Cardiac muscle cell (in vitro differentiated cells and primary cell): ENCODE results near the gene TJP2. TPM values are rescaled to one million over a fixed set of nuclear protein-coding genes. Genes with fewer than 3 reads are reported as not detected.

Experiments used
- DNase-seq, 2 donors: peaks; one replicate each; pipeline versions ENCODE4 v3.0.0 to v3.0.0-alpha.2; 2010 to 2017; ENCODE audit warnings: low read depth in 1 of 2, low spot score in 1 of 2
- H3K27ac ChIP-seq: fragments of 200-600 bp; sonication (generic); 2 replicates; pipeline ENCODE4 v1.5.1; 2016
- H3K27me3 ChIP-seq: fragments of 200-600 bp; sonication (generic); 2 replicates; pipeline ENCODE4 v1.6.0; 2016; ENCODE audit warnings: control low read depth
- H3K36me3 ChIP-seq: fragments of 200-600 bp; sonication (generic); 2 replicates; pipeline ENCODE4 v1.5.1; 2016; ENCODE audit warnings: control low read depth
- H3K4me1 ChIP-seq: fragments of 200-600 bp; sonication (generic); 2 replicates; pipeline ENCODE4 v1.8.1; 2017; ENCODE audit warnings: low read depth, mild to moderate bottlenecking, mixed run types
- H3K4me3 ChIP-seq: fragments of 200-600 bp; sonication (generic); 2 replicates; pipeline ENCODE4 v1.5.1; 2016; ENCODE audit warnings: mild to moderate bottlenecking
- H3K9me3 ChIP-seq: fragments of 200-600 bp; sonication (generic); 2 replicates; pipeline ENCODE4 v1.5.1; 2017; ENCODE audit warnings: low read depth, mild to moderate bottlenecking, control low read depth
- polyA plus RNA-seq: library from polyadenylated mRNA; unstranded; fragments of >200 nt; fragmentation: Nextera tagmentation; extraction: Ambion mirVana; gene quantifications from 2 replicates; pipeline ENCODE4 v1.2.1, GENCODE V29; 2016
- total RNA-seq: library from RNA; depleted of rRNA; stranded (reverse); fragments of >200 nt; gene quantifications from 2 replicates; pipeline ENCODE4 v1.2.3, GENCODE V29; 2016
- TF ChIP-seq, protein P1 (sequence below): IDR thresholded peaks from 2 replicates; pipeline ENCODE4 v1.5.1; 2012; ENCODE audit warnings: low read depth, mild to moderate bottlenecking, low read length

TJP2 gene
- total and polyA plus RNA-seq, 2 experiments from 2014 or later = 69.3 to 102 TPM

DNA sequence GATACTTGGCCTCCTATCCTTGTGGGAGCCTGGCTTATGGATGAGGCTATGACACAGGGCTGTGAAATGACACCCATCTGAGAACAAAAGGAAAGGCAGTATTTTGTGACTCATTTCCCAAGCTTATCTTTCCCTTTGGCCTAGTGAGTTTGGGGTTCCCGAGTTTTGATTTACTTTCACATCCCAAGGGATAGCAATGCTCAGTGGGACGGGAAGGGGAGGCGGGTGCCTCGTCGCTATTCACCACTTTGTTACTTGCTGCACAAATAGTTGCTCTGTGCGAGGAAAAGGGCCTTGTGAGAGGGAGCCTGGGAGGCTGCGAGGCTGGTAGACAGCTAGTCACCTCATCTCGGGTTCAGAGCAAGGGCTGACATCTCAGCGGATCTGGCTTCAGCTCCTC is 91.8 kb downstream of the TJP2 start:
- Histone ChIP-seq H3K4me3 (no peak overlapping the region), H3K27me3 (no peaks in the 10 kb centered on the region), H3K27ac (peak overlapping the region; percentile 41), H3K36me3 (no peaks in the 10 kb centered on the region), H3K9me3 (no peaks in the 10 kb centered on the region), H3K4me1 (peaks cover 15% of the 10 kb centered on the region)
- DNase-seq = peak in 1 of 2 donors; percentile 49
- TF ChIP-seq, protein P1, sequence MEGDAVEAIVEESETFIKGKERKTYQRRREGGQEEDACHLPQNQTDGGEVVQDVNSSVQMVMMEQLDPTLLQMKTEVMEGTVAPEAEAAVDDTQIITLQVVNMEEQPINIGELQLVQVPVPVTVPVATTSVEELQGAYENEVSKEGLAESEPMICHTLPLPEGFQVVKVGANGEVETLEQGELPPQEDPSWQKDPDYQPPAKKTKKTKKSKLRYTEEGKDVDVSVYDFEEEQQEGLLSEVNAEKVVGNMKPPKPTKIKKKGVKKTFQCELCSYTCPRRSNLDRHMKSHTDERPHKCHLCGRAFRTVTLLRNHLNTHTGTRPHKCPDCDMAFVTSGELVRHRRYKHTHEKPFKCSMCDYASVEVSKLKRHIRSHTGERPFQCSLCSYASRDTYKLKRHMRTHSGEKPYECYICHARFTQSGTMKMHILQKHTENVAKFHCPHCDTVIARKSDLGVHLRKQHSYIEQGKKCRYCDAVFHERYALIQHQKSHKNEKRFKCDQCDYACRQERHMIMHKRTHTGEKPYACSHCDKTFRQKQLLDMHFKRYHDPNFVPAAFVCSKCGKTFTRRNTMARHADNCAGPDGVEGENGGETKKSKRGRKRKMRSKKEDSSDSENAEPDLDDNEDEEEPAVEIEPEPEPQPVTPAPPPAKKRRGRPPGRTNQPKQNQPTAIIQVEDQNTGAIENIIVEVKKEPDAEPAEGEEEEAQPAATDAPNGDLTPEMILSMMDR = no peak

DNA sequence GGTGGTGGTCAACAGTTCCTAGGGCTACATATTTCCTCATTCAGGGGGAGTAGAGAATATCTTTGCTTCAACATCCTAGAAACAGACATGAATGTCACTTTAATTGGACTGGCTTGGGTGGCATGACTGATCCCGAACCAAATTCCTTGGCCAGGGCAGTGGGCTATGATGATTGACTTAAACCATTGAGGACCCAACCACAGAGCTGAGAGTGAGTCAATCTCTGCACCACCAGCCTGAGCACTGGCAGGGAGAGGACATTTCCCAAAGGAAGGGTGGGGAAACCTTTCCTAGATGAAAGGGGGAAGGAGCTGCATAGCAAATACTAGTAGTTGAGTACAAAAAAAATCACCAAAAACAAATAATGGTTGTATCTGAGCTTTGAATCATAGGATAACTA is 98.1 kb downstream of the TJP2 start:
- Histone ChIP-seq H3K4me1 (peaks cover 36% of the 10 kb centered on the region), H3K27me3 (no peaks in the 10 kb centered on the region), H3K27ac (peak overlapping the region; percentile 97), H3K9me3 (no peaks in the 10 kb centered on the region), H3K36me3 (no peaks in the 10 kb centered on the region), H3K4me3 (no peak overlapping the region)
- DNase-seq = no peak
- TF ChIP-seq, protein P1 = no peak

DNA sequence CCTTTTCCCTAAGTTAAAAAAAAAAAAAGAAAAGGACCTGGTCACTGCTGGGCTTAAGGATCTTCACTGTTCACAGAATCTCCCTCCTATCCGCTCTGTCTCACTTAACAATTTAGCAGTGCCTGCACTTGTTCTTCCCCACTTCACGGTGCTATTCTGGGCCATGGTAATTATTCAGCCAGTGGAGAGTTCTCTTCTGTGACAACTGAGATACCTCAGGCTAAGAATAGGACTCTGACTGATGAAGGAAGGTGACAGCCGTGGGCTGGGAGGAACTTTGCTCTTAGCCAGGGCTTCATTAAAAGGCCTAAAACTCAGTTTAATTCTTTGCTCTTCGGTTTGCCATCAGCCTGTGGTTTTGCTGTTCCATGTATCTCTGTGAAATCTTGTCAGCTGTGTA is 99.1 kb downstream of the TJP2 start:
- no peaks in the 10 kb centered on the region for H3K27me3 ChIP-seq
- no peaks in the 10 kb centered on the region for H3K36me3 ChIP-seq
- H3K4me3 ChIP-seq = no peak overlapping the region
- TF ChIP-seq, protein P1 = no peak
- DNase-seq = peak in 1 of 2 donors; percentile 91
- H3K4me1 ChIP-seq = peaks cover 36% of the 10 kb centered on the region
- no peaks in the 10 kb centered on the region for H3K9me3 ChIP-seq
- H3K27ac ChIP-seq = peak overlapping the region; percentile 97

DNA sequence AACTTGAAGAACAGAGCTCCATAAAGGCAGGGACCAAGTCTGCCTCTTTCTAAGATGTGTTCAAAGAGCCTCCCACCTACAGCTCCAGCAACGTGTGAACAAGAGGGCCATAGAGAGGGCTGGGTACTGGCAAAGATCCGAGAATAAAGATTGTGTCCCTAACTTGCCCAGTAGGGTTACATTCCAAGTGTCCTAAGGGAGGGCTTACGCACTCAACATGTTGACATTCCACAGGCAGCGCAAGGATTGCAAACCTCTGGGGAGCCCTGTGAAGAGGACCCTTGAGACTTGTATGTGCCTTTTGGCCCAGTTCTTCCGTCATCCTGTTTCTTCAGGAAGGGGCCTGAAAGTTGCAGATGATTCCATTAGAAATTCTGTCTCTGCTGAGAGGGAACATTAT is 102.7 kb downstream of the TJP2 start:
- H3K36me3 ChIP-seq = no peaks in the 10 kb centered on the region
- no peak overlapping the region for H3K27ac ChIP-seq
- peak in 1 of 2 donors; percentile 18 for DNase-seq
- no peaks in the 10 kb centered on the region for H3K27me3 ChIP-seq
- TF ChIP-seq, protein P1 = no peak
- no peaks in the 10 kb centered on the region for H3K9me3 ChIP-seq
- H3K4me1 ChIP-seq = peaks cover 38% of the 10 kb centered on the region
- no peak overlapping the region for H3K4me3 ChIP-seq

DNA sequence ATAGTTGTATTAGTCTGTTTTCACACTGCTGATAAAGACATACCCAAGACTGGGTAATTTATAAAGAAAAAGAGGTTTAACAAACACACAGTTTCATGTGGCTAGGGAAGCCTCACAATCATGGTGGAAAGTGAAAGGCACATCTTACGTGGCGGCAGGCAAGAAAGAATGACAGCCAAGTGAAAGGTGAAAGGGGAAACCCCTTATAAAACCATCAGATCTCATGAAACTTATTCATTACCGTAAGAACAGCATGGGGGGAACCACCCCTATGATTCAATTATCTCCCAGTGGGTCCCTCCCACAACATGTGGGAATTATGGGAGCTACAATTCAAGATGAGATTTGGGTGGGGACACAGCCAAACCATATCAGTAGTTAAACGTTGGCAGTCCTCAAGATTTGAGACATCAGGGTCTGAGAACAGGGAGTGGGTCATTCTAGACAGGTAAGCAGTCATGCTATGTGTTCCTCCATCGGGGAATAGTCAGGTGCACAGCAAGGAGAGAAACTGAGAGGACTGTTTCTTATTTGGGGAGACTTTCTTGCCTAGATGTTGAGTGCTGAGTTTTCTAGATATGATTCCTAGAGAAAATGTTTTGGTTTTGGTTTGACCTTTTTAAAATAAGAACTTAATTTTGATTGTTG is 105.1 kb downstream of the TJP2 start:
- TF ChIP-seq, protein P1 = no peak
- H3K27me3 ChIP-seq = no peaks in the 10 kb centered on the region
- H3K4me1 ChIP-seq = peaks cover 16% of the 10 kb centered on the region
- H3K27ac ChIP-seq = no peak overlapping the region
- no peak for DNase-seq
- no peaks in the 10 kb centered on the region for H3K9me3 ChIP-seq
- H3K4me3 ChIP-seq = no peak overlapping the region
- no peaks in the 10 kb centered on the region for H3K36me3 ChIP-seq
